ENCODE results near the gene SRSF3. TPM values are rescaled to one million over a fixed set of nuclear protein-coding genes. Genes with fewer than 3 reads are reported as not detected.

Gene SRSF3
- total RNA-seq, 1 experiment from 2014 or later, result 425 TPM

- Mint-ChIP-seq H3K27me3 (ENCODE audit: insufficient read depth, unreplicated experiment) (no peaks in the 10 kb centered on the region), H3K27ac (ENCODE audit: unreplicated experiment) (no peak overlapping the region), H3K4me3 (ENCODE audit: unreplicated experiment) (no peak overlapping the region), H3K9me3 (ENCODE audit: unreplicated experiment) (no peaks in the 10 kb centered on the region), H3K4me1 (ENCODE audit: low read depth, unreplicated experiment) (peaks cover 20% of the 10 kb centered on the region), H3K36me3 (ENCODE audit: insufficient read depth, unreplicated experiment) (no peaks in the 10 kb centered on the region)
- TF ChIP-seq, protein P1, sequence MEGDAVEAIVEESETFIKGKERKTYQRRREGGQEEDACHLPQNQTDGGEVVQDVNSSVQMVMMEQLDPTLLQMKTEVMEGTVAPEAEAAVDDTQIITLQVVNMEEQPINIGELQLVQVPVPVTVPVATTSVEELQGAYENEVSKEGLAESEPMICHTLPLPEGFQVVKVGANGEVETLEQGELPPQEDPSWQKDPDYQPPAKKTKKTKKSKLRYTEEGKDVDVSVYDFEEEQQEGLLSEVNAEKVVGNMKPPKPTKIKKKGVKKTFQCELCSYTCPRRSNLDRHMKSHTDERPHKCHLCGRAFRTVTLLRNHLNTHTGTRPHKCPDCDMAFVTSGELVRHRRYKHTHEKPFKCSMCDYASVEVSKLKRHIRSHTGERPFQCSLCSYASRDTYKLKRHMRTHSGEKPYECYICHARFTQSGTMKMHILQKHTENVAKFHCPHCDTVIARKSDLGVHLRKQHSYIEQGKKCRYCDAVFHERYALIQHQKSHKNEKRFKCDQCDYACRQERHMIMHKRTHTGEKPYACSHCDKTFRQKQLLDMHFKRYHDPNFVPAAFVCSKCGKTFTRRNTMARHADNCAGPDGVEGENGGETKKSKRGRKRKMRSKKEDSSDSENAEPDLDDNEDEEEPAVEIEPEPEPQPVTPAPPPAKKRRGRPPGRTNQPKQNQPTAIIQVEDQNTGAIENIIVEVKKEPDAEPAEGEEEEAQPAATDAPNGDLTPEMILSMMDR (IDR thresholded peaks at IDR 0.05; ENCODE audit: insufficient read depth in 1 of 2, low read depth in 1 of 2, low read length in 1 of 2, severe bottlenecking in 1 of 2, unreplicated experiment in 1 of 2), result no peak
- Histone ChIP-seq H3K27me3 (replicated peaks; ENCODE audit: control insufficient read depth, insufficient read depth, low read length) (no peaks in the 10 kb centered on the region), H3K36me3 (ENCODE audit: control insufficient read depth, insufficient read depth, low read length) (no peaks in the 10 kb centered on the region), H3K4me3 (ENCODE audit: low read depth, low read length) (no peak overlapping the region), H3K4me1 (0 out of 2 replicates have a peak, but pooled peaks cover 6% of the 10 kb centered on the region), H3K9me3 (no peaks in the 10 kb centered on the region)
- ChIA-PET POLR2A (interaction anchor here (0.5 to 0.6 kb wide), 2 partner anchors 47 to 107 kb away, joined by 6 read pairs; no protein-coding TSS in a partner anchor), CTCF (interaction anchor here (1.0 kb wide), 1 partner anchor 11 kb away, joined by 3 read pairs; no protein-coding TSS in a partner anchor)
- no TSS peak for BruUV-seq (replicated peaks)
- no peak for DNase-seq
- intact Hi-C loops (cut with micrococcal nuclease; ENCODE audit: unreplicated experiment), result no loop called here
These were observed 33.3 kb upstream of the SRSF3 start for GRCh38 chr6:36560822-36561221.

- Mint-ChIP-seq H3K36me3 (ENCODE audit: insufficient read depth, unreplicated experiment) (no peaks in the 10 kb centered on the region), H3K4me1 (ENCODE audit: low read depth, unreplicated experiment) (peaks cover 17% of the 10 kb centered on the region), H3K27me3 (ENCODE audit: insufficient read depth, unreplicated experiment) (no peaks in the 10 kb centered on the region), H3K9me3 (ENCODE audit: unreplicated experiment) (no peaks in the 10 kb centered on the region), H3K4me3 (ENCODE audit: unreplicated experiment) (no peak overlapping the region), H3K27ac (ENCODE audit: unreplicated experiment) (no peak overlapping the region)
- BruUV-seq (replicated peaks), result no TSS peak
- Histone ChIP-seq H3K36me3 (ENCODE audit: control insufficient read depth, insufficient read depth, low read length) (no peaks in the 10 kb centered on the region), H3K9me3 (no peaks in the 10 kb centered on the region), H3K4me1 (0 out of 2 replicates have a peak, but pooled peaks cover 6% of the 10 kb centered on the region), H3K27me3 (replicated peaks; ENCODE audit: control insufficient read depth, insufficient read depth, low read length) (no peaks in the 10 kb centered on the region), H3K4me3 (ENCODE audit: low read depth, low read length) (no peak overlapping the region)
- DNase-seq, result no peak
- ChIA-PET CTCF (no interaction called here), POLR2A (no interaction called here)
- TF ChIP-seq, protein P1 (IDR thresholded peaks at IDR 0.05; ENCODE audit: insufficient read depth in 1 of 2, low read depth in 1 of 2, low read length in 1 of 2, severe bottlenecking in 1 of 2, unreplicated experiment in 1 of 2), result no peak
- intact Hi-C loops (cut with micrococcal nuclease; ENCODE audit: unreplicated experiment), result no loop called here
These were observed 30.8 kb upstream of the SRSF3 start for GRCh38 chr6:36563237-36563927.

DNA sequence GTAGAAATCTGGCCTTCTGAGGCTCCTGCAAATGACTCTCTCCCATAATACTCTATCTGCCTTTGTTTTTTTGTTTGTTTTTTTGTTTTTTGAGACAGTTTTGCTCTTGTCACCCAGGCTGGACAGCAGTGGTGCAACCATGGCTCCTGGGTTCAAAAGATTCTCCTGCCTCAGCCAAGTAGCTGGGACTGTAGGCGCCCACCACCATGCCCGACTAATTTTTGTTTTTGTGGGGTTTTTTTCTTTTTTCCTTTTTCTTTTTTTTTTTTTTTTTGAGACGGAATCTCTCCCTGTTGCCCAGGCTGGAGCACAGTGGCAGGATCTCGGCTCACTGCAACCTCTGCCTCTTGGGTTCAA lies 30.3 kb upstream of the SRSF3 start:
- no peak for DNase-seq
- H3K27ac Mint-ChIP-seq (ENCODE audit: unreplicated experiment), result no peak overlapping the region
- Histone ChIP-seq H3K9me3 (no peaks in the 10 kb centered on the region), H3K36me3 (ENCODE audit: control insufficient read depth, insufficient read depth, low read length) (no peaks in the 10 kb centered on the region), H3K4me3 (ENCODE audit: low read depth, low read length) (no peak overlapping the region), H3K4me1 (0 out of 2 replicates have a peak, but pooled peaks cover 6% of the 10 kb centered on the region), H3K27me3 (replicated peaks; ENCODE audit: control insufficient read depth, insufficient read depth, low read length) (no peaks in the 10 kb centered on the region)
- TF ChIP-seq, protein P1 (IDR thresholded peaks at IDR 0.05; ENCODE audit: insufficient read depth in 1 of 2, low read depth in 1 of 2, low read length in 1 of 2, severe bottlenecking in 1 of 2, unreplicated experiment in 1 of 2), result no peak
- POLR2A ChIA-PET, result no interaction called here
- no TSS peak for BruUV-seq (replicated peaks)
- H3K36me3 Mint-ChIP-seq (ENCODE audit: insufficient read depth, unreplicated experiment), result no peaks in the 10 kb centered on the region
- CTCF ChIA-PET, result no interaction called here
- no peaks in the 10 kb centered on the region for H3K9me3 Mint-ChIP-seq (ENCODE audit: unreplicated experiment)
- peaks cover 17% of the 10 kb centered on the region for H3K4me1 Mint-ChIP-seq (ENCODE audit: low read depth, unreplicated experiment)
- intact Hi-C loops (cut with micrococcal nuclease; ENCODE audit: unreplicated experiment), result no loop called here
- no peak overlapping the region for H3K4me3 Mint-ChIP-seq (ENCODE audit: unreplicated experiment)
- no peaks in the 10 kb centered on the region for H3K27me3 Mint-ChIP-seq (ENCODE audit: insufficient read depth, unreplicated experiment)
